GM12878 (cell line): ENCODE results near the gene ABCF3. TPM values are rescaled to one million over a fixed set of nuclear protein-coding genes. Genes with fewer than 3 reads are reported as not detected.

ENCODE experiments used
- ATAC-seq: fragments of 200-7000 bp; cut with Tn5 transposase; 3 replicates; pipeline ENCODE4 v1.9.1; 2020; ENCODE audit warnings: mild to moderate bottlenecking, moderate library complexity
- BruUV-seq: library from RNA; stranded (reverse); fragments of 400-500 nt; replicated peaks from 2 replicates; lab custom pipeline; 2021; lab: Mats Ljungman, UMichigan
- CTCF ChIA-PET: fragments of 300-600 bp; sonication (Branson Sonifier 250); formaldehyde crosslinking; extraction: SDS; loops from one replicate; lab custom pipeline; 2021; ENCODE audit warnings: inconsistent platforms; lab: Yijun Ruan, JAX
- POLR2A ChIA-PET: fragments of 350-600 bp; formaldehyde crosslinking; extraction: SDS; loops from one replicate; lab custom pipeline; 2021; ENCODE audit warnings: inconsistent platforms; lab: Charles Lee
- RAD21 ChIA-PET: fragments of 300-600 bp; sonication (Branson Sonifier 250); formaldehyde crosslinking; loops from one replicate; lab custom pipeline; 2023; ENCODE audit warnings: antibody characterized with exemption; ENCODE audit not compliant: unreplicated experiment; lab: Charles Lee
- SMC1A ChIA-PET: fragments of 300-600 bp; sonication (Branson Sonifier 250); formaldehyde crosslinking; loops from one replicate; lab custom pipeline; 2023; ENCODE audit not compliant: unreplicated experiment, uncharacterized antibody; lab: Charles Lee
- DNase-seq: peaks from one replicate; pipeline ENCODE4 v3.0.0-alpha.2; 2011; ENCODE audit warnings: low read depth, low spot score
- FAIRE-seq: peaks from 3 replicates; lab custom pipeline; 2011; peaks lifted over from hg19 to GRCh38; lab: Jason Lieb, UNC
- H2AFZ ChIP-seq: 2 replicates; pipeline ENCODE4 v1.6.0; 2011; ENCODE audit warnings: low read depth, low read length, control low read depth; ENCODE audit not compliant: control insufficient read depth
- H3K27ac ChIP-seq: 2 replicates; pipeline ENCODE4 v1.5.1; 2011; ENCODE audit warnings: control low read depth; ENCODE audit not compliant: control insufficient read depth, insufficient read depth
- H3K27me3 ChIP-seq, 2 experiments: replicated peaks in 1 of 2; 2 replicates each; pipeline versions ENCODE4 v1.6.0 to v1.6.1; 2011; ENCODE audit warnings: low read length in 1 of 2; ENCODE audit not compliant: control insufficient read depth in 2 of 2, insufficient read depth in 2 of 2
- H3K36me3 ChIP-seq, 2 experiments: 2 replicates each; pipeline ENCODE4 v1.5.1; 2011; ENCODE audit warnings: low read length in 1 of 2; ENCODE audit not compliant: control insufficient read depth in 2 of 2, insufficient read depth in 2 of 2
- H3K4me1 ChIP-seq: 2 replicates; pipeline ENCODE4 v1.6.1; 2011; ENCODE audit warnings: mild to moderate bottlenecking, low read length, moderate library complexity, mixed read lengths; ENCODE audit not compliant: control insufficient read depth, insufficient read depth
- H3K4me2 ChIP-seq: 2 replicates; pipeline ENCODE4 v1.6.0; 2011; ENCODE audit warnings: control low read depth; ENCODE audit not compliant: control insufficient read depth, insufficient read depth
- H3K4me3 ChIP-seq: fragments of 200-600 bp; sonication (generic); 2 replicates; pipeline ENCODE4 v1.5.1; 2016
- H3K79me2 ChIP-seq: 2 replicates; pipeline ENCODE4 v1.6.0; 2011; ENCODE audit warnings: low read length; ENCODE audit not compliant: control insufficient read depth, insufficient read depth
- H3K9ac ChIP-seq: 2 replicates; pipeline ENCODE4 v1.8.0; 2011; ENCODE audit warnings: low read length, control low read depth, mixed read lengths; ENCODE audit not compliant: control insufficient read depth, insufficient read depth
- H3K9me3 ChIP-seq: replicated peaks from 3 replicates; pipeline ENCODE4 v1.5.1; 2011; ENCODE audit warnings: mild to moderate bottlenecking, low read length; ENCODE audit not compliant: control insufficient read depth, insufficient read depth
- H4K20me1 ChIP-seq: 2 replicates; pipeline ENCODE4 v1.6.0; 2011; ENCODE audit not compliant: control insufficient read depth, insufficient read depth
- FOXK2 ChIP-seq: fragments of 450-650 bp; IDR thresholded peaks from 2 replicates; pipeline ENCODE4 v1.6.1; 2017; ENCODE audit warnings: mild to moderate bottlenecking, moderate library complexity
- NR2F1 ChIP-seq: fragments of 450-650 bp; conservative IDR thresholded peaks from 2 replicates; pipeline ENCODE4 v1.6.1; 2017; ENCODE audit warnings: mild to moderate bottlenecking
- PAX8 ChIP-seq: fragments of 450-650 bp; IDR thresholded peaks from 2 replicates; pipeline ENCODE4 v1.6.1; 2017; ENCODE audit warnings: mild to moderate bottlenecking, moderate library complexity
- POLR2AphosphoS2 ChIP-seq: IDR thresholded peaks from 2 replicates; pipeline ENCODE4 v1.6.1; 2011; ENCODE audit warnings: low read depth, mild to moderate bottlenecking, low read length, improper control_type of control experiment, moderate library complexity
- RAD21 ChIP-seq: IDR thresholded peaks from 2 replicates; pipeline ENCODE4 v1.6.1; 2011; ENCODE audit warnings: mild to moderate bottlenecking, low read depth, low read length, moderate library complexity; ENCODE audit not compliant: insufficient read depth
- SMAD5 ChIP-seq: IDR thresholded peaks from 2 replicates; pipeline ENCODE4 v1.6.1; 2016; ENCODE audit warnings: antibody characterized with exemption, low read depth
- SREBF2 ChIP-seq: IDR thresholded peaks from 2 replicates; pipeline ENCODE4 v1.6.1; 2012; ENCODE audit warnings: mild to moderate bottlenecking, low read length
- WGBS: methylation state at CpG from one replicate; pipeline ENCODE4 v1.1.6; 2016; ENCODE audit warnings: low lambda C conversion rate; ENCODE audit not compliant: insufficient replicate concordance, insufficient coverage; ENCODE audit errors: missing lambda C conversion rate; 5-methylcytosine and 5-hydroxymethylcytosine counted together
- in situ Hi-C: fragments of 300-500 bp; cut with MboI; formaldehyde crosslinking; loops from 9 replicates; pipeline ENCODE4 v1.14.3; 2018; ENCODE audit warnings: mixed read lengths
- intact Hi-C: fragments of 100-400 bp; cut with micrococcal nuclease; formaldehyde crosslinking; loops from one replicate; pipeline ENCODE4 v1.14.2; 2022; ENCODE audit not compliant: unreplicated experiment
- polyA plus RNA-seq, 11 experiments: library from polyadenylated mRNA; depleted of rRNA in 4 of 11; unstranded in 6 of 11; stranded (reverse) in 5 of 11; fragments of >200 nt; fragmentation: Nextera tagmentation in 4 of 11; fragmentation: Illumina TruSeq in 1 of 11; extraction: Ambion mirVana in 4 of 11; extraction: Trizol in 1 of 11; gene quantifications; 1 replicate in 1 of 11; 2 replicates in 10 of 11; pipeline versions ENCODE4 v1.2.1 to v1.2.3, GENCODE V29; 2011 to 2016; ENCODE audit warnings: inconsistent platforms in 2 of 11, missing spikeins in 2 of 11, low read depth in 1 of 11
- total RNA-seq, 4 experiments: library from RNA; depleted of rRNA in 3 of 4; stranded (reverse); fragments of >200 nt in 3 of 4; fragmentation: Illumina TruSeq in 1 of 4; extraction: Trizol in 1 of 4; gene quantifications; 2 replicates each; pipeline versions ENCODE4 v1.2.1 to v1.2.3, GENCODE V29; 2013 to 2021
- TF ChIP-seq, protein P1 (sequence below): fragments of 450-650 bp; formaldehyde crosslinking; IDR thresholded peaks from 2 replicates; pipeline ENCODE4 v1.5.0; 2022; ENCODE audit warnings: mild to moderate bottlenecking, missing genetic modification characterization
- TF ChIP-seq, protein P2 (sequence below): fragments of 450-650 bp; IDR thresholded peaks from 2 replicates; pipeline ENCODE4 v1.6.1; 2018; ENCODE audit warnings: borderline replicate concordance, mild to moderate bottlenecking; ENCODE audit not compliant: partially characterized antibody
- TF ChIP-seq, protein P3 (sequence below): IDR thresholded peaks from 2 replicates; pipeline ENCODE4 v1.6.1; 2012; ENCODE audit warnings: mild to moderate bottlenecking, low read depth, low read length
- TF ChIP-seq, protein P4 (sequence below): fragments of 450-650 bp; IDR thresholded peaks from 2 replicates; pipeline ENCODE4 v1.6.1; 2018; ENCODE audit warnings: mild to moderate bottlenecking, low read depth, moderate library complexity; ENCODE audit not compliant: partially characterized antibody

Gene ABCF3
- total and polyA plus RNA-seq, 10 of the 15 experiments (the other 5 are each of a cell fraction or from before 2014, with no cell fraction given): 6.1 to 71.3 (median 46.9) TPM

DNA sequence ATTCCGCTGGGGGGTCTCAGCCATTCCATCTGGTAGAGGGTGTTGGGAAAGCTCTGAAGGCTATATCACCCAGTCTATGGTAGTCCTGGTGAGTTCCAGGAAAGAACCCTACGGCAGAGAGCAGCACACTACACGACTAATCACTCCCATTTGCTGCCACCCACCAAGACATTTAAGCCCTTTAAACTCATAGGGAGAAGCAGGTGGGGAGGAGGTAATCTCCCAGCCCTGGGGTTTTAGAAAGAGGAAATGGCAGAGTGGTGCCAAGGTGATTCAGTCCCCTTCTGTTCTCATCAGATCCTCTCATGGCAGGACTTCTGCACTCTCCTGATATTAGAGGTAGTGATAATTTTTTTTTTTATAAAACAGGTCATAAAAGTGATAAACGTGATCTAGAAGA, 32.8 kb downstream of the ABCF3 start:
- no peaks in the 10 kb centered on the region for H3K9me3 ChIP-seq
- ChIA-PET RAD21 (no interaction called here), SMC1A (interaction anchor here (0.9 kb wide), 1 partner anchor 326 kb away, joined by 3 read pairs; no protein-coding TSS in a partner anchor), CTCF (interaction anchor here (0.5 to 3.6 kb wide), 2 partner anchors 9 to 203 kb away, joined by 4 to 19 read pairs; no protein-coding TSS in a partner anchor), POLR2A (no interaction called here)
- no TSS peak for BruUV-seq
- H3K27ac ChIP-seq: no peak overlapping the region
- no peak for DNase-seq
- no peak for TF ChIP-seq SMAD5
- TF ChIP-seq NR2F1: no peak
- no peak for TF ChIP-seq PAX8
- TF ChIP-seq, protein P1, sequence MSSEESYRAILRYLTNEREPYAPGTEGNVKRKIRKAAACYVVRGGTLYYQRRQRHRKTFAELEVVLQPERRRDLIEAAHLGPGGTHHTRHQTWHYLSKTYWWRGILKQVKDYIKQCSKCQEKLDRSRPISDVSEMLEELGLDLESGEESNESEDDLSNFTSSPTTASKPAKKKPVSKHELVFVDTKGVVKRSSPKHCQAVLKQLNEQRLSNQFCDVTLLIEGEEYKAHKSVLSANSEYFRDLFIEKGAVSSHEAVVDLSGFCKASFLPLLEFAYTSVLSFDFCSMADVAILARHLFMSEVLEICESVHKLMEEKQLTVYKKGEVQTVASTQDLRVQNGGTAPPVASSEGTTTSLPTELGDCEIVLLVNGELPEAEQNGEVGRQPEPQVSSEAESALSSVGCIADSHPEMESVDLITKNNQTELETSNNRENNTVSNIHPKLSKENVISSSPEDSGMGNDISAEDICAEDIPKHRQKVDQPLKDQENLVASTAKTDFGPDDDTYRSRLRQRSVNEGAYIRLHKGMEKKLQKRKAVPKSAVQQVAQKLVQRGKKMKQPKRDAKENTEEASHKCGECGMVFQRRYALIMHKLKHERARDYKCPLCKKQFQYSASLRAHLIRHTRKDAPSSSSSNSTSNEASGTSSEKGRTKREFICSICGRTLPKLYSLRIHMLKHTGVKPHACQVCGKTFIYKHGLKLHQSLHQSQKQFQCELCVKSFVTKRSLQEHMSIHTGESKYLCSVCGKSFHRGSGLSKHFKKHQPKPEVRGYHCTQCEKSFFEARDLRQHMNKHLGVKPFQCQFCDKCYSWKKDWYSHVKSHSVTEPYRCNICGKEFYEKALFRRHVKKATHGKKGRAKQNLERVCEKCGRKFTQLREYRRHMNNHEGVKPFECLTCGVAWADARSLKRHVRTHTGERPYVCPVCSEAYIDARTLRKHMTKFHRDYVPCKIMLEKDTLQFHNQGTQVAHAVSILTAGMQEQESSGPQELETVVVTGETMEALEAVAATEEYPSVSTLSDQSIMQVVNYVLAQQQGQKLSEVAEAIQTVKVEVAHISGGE (CRISPR knock-in tag): no peak
- TF ChIP-seq RAD21: no peak
- TF ChIP-seq, protein P2, sequence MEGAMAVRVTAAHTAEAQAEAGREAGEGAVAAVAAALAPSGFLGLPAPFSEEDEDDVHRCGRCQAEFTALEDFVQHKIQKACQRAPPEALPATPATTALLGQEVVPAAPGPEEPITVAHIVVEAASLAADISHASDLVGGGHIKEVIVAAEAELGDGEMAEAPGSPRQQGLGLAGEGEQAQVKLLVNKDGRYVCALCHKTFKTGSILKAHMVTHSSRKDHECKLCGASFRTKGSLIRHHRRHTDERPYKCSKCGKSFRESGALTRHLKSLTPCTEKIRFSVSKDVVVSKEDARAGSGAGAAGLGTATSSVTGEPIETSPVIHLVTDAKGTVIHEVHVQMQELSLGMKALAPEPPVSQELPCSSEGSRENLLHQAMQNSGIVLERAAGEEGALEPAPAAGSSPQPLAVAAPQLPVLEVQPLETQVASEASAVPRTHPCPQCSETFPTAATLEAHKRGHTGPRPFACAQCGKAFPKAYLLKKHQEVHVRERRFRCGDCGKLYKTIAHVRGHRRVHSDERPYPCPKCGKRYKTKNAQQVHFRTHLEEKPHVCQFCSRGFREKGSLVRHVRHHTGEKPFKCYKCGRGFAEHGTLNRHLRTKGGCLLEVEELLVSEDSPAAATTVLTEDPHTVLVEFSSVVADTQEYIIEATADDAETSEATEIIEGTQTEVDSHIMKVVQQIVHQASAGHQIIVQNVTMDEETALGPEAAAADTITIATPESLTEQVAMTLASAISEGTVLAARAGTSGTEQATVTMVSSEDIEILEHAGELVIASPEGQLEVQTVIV: no peak
- TF ChIP-seq, protein P3, sequence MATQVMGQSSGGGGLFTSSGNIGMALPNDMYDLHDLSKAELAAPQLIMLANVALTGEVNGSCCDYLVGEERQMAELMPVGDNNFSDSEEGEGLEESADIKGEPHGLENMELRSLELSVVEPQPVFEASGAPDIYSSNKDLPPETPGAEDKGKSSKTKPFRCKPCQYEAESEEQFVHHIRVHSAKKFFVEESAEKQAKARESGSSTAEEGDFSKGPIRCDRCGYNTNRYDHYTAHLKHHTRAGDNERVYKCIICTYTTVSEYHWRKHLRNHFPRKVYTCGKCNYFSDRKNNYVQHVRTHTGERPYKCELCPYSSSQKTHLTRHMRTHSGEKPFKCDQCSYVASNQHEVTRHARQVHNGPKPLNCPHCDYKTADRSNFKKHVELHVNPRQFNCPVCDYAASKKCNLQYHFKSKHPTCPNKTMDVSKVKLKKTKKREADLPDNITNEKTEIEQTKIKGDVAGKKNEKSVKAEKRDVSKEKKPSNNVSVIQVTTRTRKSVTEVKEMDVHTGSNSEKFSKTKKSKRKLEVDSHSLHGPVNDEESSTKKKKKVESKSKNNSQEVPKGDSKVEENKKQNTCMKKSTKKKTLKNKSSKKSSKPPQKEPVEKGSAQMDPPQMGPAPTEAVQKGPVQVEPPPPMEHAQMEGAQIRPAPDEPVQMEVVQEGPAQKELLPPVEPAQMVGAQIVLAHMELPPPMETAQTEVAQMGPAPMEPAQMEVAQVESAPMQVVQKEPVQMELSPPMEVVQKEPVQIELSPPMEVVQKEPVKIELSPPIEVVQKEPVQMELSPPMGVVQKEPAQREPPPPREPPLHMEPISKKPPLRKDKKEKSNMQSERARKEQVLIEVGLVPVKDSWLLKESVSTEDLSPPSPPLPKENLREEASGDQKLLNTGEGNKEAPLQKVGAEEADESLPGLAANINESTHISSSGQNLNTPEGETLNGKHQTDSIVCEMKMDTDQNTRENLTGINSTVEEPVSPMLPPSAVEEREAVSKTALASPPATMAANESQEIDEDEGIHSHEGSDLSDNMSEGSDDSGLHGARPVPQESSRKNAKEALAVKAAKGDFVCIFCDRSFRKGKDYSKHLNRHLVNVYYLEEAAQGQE: no peak
- no peak for TF ChIP-seq POLR2AphosphoS2
- TF ChIP-seq, protein P4, sequence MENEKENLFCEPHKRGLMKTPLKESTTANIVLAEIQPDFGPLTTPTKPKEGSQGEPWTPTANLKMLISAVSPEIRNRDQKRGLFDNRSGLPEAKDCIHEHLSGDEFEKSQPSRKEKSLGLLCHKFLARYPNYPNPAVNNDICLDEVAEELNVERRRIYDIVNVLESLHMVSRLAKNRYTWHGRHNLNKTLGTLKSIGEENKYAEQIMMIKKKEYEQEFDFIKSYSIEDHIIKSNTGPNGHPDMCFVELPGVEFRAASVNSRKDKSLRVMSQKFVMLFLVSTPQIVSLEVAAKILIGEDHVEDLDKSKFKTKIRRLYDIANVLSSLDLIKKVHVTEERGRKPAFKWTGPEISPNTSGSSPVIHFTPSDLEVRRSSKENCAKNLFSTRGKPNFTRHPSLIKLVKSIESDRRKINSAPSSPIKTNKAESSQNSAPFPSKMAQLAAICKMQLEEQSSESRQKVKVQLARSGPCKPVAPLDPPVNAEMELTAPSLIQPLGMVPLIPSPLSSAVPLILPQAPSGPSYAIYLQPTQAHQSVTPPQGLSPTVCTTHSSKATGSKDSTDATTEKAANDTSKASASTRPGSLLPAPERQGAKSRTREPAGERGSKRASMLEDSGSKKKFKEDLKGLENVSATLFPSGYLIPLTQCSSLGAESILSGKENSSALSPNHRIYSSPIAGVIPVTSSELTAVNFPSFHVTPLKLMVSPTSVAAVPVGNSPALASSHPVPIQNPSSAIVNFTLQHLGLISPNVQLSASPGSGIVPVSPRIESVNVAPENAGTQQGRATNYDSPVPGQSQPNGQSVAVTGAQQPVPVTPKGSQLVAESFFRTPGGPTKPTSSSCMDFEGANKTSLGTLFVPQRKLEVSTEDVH: no peak
- TF ChIP-seq FOXK2: no peak
- no peak for TF ChIP-seq SREBF2
- H4K20me1 ChIP-seq: no peaks in the 10 kb centered on the region
- intact Hi-C loops: no loop called here
- H3K4me1 ChIP-seq: no peaks in the 10 kb centered on the region
- no peak overlapping the region for H3K9ac ChIP-seq
- H3K79me2 ChIP-seq: no peaks in the 10 kb centered on the region
- no peak for ATAC-seq
- no peak overlapping the region for H3K4me2 ChIP-seq
- no peaks in the 10 kb centered on the region for H3K36me3 ChIP-seq
- no peak overlapping the region for H2AFZ ChIP-seq
- no peak for FAIRE-seq
- H3K4me3 ChIP-seq: no peak overlapping the region
- no peaks in the 10 kb centered on the region; a peak in 1 of 4 replicates for H3K27me3 ChIP-seq
- WGBS: 41% methylated on average over 4 of the region's 4 CpGs
- in situ Hi-C loops: no loop called here
